Measurements from ENCODE around the gene CDK3. TPM values are rescaled to one million over a fixed set of nuclear protein-coding genes. Genes with fewer than 3 reads are reported as not detected.

Gene CDK3
- total RNA-seq, 2 experiments from 2014 or later, result 7.3 to 12.8 TPM

- H3K9me2 ChIP-seq (ENCODE audit: insufficient read depth, low read length), result no peaks in the 10 kb centered on the region
- peaks cover 8% of the 10 kb centered on the region for H3K4me1 ChIP-seq (ENCODE audit: insufficient read depth, low read length, poor library complexity, severe bottlenecking)
- peaks cover 16% of the 10 kb centered on the region; the same call in 1 of the 2 replicates for H3K36me3 ChIP-seq (ENCODE audit: insufficient read depth, low read length)
- no peaks in the 10 kb centered on the region for H3K9me3 ChIP-seq (ENCODE audit: low read length)
- no peak overlapping the region for H3K4me3 ChIP-seq (ENCODE audit: low read depth, low read length, poor library complexity, severe bottlenecking)
- ChIA-PET POLR2A (interaction anchor here (0.6 to 1.7 kb wide), 5 partner anchors 68 to 146 kb away, joined by 3 to 7 read pairs (median 4); partner anchors contain the start of gene MRPL38), CTCF (ENCODE audit: unreplicated experiment) (interaction anchor here (0.7 to 0.9 kb wide), 2 partner anchors 93 to 94 kb away, joined by 3 to 5 read pairs; no protein-coding TSS in a partner anchor)
- no peaks in the 10 kb centered on the region for H3K79me2 ChIP-seq (ENCODE audit: insufficient read depth, low read depth, low read length)
- no TSS peak for BruUV-seq (replicated peaks)
- no peak for DNase-seq (ENCODE audit: low spot score)
- H4K20me1 ChIP-seq (ENCODE audit: insufficient read depth, low read length), result no peaks in the 10 kb centered on the region
- TF ChIP-seq EZH2phosphoT487 (IDR thresholded peaks at IDR 0.05; ENCODE audit: borderline replicate concordance, low read depth, low read length), result no peak
- TF ChIP-seq, protein P1, sequence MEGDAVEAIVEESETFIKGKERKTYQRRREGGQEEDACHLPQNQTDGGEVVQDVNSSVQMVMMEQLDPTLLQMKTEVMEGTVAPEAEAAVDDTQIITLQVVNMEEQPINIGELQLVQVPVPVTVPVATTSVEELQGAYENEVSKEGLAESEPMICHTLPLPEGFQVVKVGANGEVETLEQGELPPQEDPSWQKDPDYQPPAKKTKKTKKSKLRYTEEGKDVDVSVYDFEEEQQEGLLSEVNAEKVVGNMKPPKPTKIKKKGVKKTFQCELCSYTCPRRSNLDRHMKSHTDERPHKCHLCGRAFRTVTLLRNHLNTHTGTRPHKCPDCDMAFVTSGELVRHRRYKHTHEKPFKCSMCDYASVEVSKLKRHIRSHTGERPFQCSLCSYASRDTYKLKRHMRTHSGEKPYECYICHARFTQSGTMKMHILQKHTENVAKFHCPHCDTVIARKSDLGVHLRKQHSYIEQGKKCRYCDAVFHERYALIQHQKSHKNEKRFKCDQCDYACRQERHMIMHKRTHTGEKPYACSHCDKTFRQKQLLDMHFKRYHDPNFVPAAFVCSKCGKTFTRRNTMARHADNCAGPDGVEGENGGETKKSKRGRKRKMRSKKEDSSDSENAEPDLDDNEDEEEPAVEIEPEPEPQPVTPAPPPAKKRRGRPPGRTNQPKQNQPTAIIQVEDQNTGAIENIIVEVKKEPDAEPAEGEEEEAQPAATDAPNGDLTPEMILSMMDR (conservative IDR thresholded peaks at IDR 0.05; ENCODE audit: low read length), result no peak
- intact Hi-C loops (cut with micrococcal nuclease; ENCODE audit: unreplicated experiment), result no loop called here
- H3K27ac ChIP-seq (ENCODE audit: low read depth, low read length, poor library complexity, severe bottlenecking), result no peak overlapping the region
- H3K4me2 ChIP-seq (ENCODE audit: low read length), result no peak overlapping the region
- H2AFZ ChIP-seq (ENCODE audit: low read length), result no peak overlapping the region
Observed at GRCh38 chr17:76003915-76004314, 3.3 kb downstream of the CDK3 start.

GRCh38 chr17:76004750-76005262 lies 4.2 kb downstream of the CDK3 start:
- Histone ChIP-seq H3K4me1 (ENCODE audit: insufficient read depth, low read length, poor library complexity, severe bottlenecking) (peaks cover 8% of the 10 kb centered on the region), H3K4me3 (ENCODE audit: low read depth, low read length, poor library complexity, severe bottlenecking) (no peak overlapping the region), H3K27ac (ENCODE audit: low read depth, low read length, poor library complexity, severe bottlenecking) (no peak overlapping the region), H3K9me2 (ENCODE audit: insufficient read depth, low read length) (no peaks in the 10 kb centered on the region), H2AFZ (ENCODE audit: low read length) (no peak overlapping the region), H3K36me3 (ENCODE audit: insufficient read depth, low read length) (peaks cover 16% of the 10 kb centered on the region; the same call in 1 of the 2 replicates), H3K79me2 (ENCODE audit: insufficient read depth, low read depth, low read length) (no peaks in the 10 kb centered on the region), H3K9me3 (ENCODE audit: low read length) (no peaks in the 10 kb centered on the region), H4K20me1 (ENCODE audit: insufficient read depth, low read length) (no peaks in the 10 kb centered on the region), H3K4me2 (ENCODE audit: low read length) (no peak overlapping the region)
- CTCF ChIA-PET (ENCODE audit: unreplicated experiment), result interaction anchor here (0.6 to 1.4 kb wide), 3 partner anchors 94 to 149 kb away, joined by 3 to 8 read pairs (median 3); partner anchors contain the start of gene MRPL38
- no TSS peak for BruUV-seq (replicated peaks)
- TF ChIP-seq, protein P1 (conservative IDR thresholded peaks at IDR 0.05; ENCODE audit: low read length), result no peak
- no peak for TF ChIP-seq EZH2phosphoT487 (IDR thresholded peaks at IDR 0.05; ENCODE audit: borderline replicate concordance, low read depth, low read length)
- intact Hi-C loops (cut with micrococcal nuclease; ENCODE audit: unreplicated experiment), result loop anchor here (1.0 to 5.0 kb wide), 3 partner anchors 96 to 148 kb away; partner anchors contain the start of gene WBP2
- DNase-seq (ENCODE audit: low spot score), result no peak
- POLR2A ChIA-PET, result no interaction called here
